ENCODE data around the gene DRAXIN.

GRCh38 chr1:11706292-11706691 is 14.8 kb downstream of the DRAXIN start:
- TF ChIP-seq, protein P1, sequence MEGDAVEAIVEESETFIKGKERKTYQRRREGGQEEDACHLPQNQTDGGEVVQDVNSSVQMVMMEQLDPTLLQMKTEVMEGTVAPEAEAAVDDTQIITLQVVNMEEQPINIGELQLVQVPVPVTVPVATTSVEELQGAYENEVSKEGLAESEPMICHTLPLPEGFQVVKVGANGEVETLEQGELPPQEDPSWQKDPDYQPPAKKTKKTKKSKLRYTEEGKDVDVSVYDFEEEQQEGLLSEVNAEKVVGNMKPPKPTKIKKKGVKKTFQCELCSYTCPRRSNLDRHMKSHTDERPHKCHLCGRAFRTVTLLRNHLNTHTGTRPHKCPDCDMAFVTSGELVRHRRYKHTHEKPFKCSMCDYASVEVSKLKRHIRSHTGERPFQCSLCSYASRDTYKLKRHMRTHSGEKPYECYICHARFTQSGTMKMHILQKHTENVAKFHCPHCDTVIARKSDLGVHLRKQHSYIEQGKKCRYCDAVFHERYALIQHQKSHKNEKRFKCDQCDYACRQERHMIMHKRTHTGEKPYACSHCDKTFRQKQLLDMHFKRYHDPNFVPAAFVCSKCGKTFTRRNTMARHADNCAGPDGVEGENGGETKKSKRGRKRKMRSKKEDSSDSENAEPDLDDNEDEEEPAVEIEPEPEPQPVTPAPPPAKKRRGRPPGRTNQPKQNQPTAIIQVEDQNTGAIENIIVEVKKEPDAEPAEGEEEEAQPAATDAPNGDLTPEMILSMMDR (IDR thresholded peaks at IDR 0.05): no peak
- TF ChIP-seq POLR2A (IDR thresholded peaks at IDR 0.05): no peak

Data from heart left ventricle (tissue), 13 donors.